OCI-LY1 (cell line): ENCODE results near the gene UBAC1.

Experiments
- EZH2 ChIP-seq: fragments of 200-600 bp; sonication (generic), shearing (Covaris generic); IDR thresholded peaks from 2 replicates; pipeline ENCODE4 v1.8.0; 2017; ENCODE audit warnings: borderline replicate concordance, mixed run types, mild to moderate bottlenecking, antibody characterized with exemption, low read length, moderate library complexity, mixed read lengths
- TF ChIP-seq, protein P1 (sequence below): fragments of 200-600 bp; sonication (generic), shearing (Covaris generic); IDR thresholded peaks from 2 replicates; pipeline ENCODE4 v1.5.1; 2017; ENCODE audit warnings: mild to moderate bottlenecking, antibody characterized with exemption, low read length, moderate library complexity, mixed read lengths

DNA sequence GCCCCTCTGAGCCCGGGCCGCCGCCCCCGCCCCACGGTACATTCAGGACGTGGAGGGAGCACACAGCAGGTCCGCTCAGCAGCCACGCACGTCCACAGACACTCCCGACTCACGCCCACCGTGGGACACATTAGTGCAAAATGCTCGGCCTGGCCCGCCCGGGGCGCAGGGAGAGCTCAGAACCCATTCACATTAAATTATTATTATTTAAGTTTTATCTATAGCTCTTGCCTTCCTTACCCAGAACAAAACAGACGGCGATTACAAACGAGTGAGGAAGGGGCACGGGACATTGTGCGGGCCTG is 47.5 kb upstream of the UBAC1 start:
- no peak for TF ChIP-seq EZH2
- TF ChIP-seq, protein P1, sequence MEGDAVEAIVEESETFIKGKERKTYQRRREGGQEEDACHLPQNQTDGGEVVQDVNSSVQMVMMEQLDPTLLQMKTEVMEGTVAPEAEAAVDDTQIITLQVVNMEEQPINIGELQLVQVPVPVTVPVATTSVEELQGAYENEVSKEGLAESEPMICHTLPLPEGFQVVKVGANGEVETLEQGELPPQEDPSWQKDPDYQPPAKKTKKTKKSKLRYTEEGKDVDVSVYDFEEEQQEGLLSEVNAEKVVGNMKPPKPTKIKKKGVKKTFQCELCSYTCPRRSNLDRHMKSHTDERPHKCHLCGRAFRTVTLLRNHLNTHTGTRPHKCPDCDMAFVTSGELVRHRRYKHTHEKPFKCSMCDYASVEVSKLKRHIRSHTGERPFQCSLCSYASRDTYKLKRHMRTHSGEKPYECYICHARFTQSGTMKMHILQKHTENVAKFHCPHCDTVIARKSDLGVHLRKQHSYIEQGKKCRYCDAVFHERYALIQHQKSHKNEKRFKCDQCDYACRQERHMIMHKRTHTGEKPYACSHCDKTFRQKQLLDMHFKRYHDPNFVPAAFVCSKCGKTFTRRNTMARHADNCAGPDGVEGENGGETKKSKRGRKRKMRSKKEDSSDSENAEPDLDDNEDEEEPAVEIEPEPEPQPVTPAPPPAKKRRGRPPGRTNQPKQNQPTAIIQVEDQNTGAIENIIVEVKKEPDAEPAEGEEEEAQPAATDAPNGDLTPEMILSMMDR = no peak
